Right ventricle myocardium superior (tissue), 1 donor: ENCODE results near the gene MARCHF10. TPM values are rescaled to one million over a fixed set of nuclear protein-coding genes. Genes with fewer than 3 reads are reported as not detected.

Experiments used
- ATAC-seq: fragments of 200-7000 bp; cut with Tn5 transposase; one replicate; pipeline ENCODE4 v1.9.1; 2020; ENCODE audit warnings: mild to moderate bottlenecking; ENCODE audit not compliant: poor library complexity
- DNase-seq: peaks from one replicate; pipeline ENCODE4 v3.0.0-alpha.2; 2020
- intact Hi-C: fragments of 100-400 bp; cut with DNase I; formaldehyde crosslinking; loops from one replicate; pipeline ENCODE4 v1.11.2; 2022
- total RNA-seq: library from RNA; stranded (reverse); fragmentation: NEBNext Ultra II Directional; extraction: Animal tissue kit (Norgen Biotek cat#: 25700); gene quantifications from one replicate; pipeline ENCODE4 v1.2.1, GENCODE V29; 2021
- donor health status: DM: no; HTN: yes; CAD: no; lungs with severe emphysema.

Gene MARCHF10
- total RNA-seq, 1 donor from 2014 or later: not detected

DNA sequence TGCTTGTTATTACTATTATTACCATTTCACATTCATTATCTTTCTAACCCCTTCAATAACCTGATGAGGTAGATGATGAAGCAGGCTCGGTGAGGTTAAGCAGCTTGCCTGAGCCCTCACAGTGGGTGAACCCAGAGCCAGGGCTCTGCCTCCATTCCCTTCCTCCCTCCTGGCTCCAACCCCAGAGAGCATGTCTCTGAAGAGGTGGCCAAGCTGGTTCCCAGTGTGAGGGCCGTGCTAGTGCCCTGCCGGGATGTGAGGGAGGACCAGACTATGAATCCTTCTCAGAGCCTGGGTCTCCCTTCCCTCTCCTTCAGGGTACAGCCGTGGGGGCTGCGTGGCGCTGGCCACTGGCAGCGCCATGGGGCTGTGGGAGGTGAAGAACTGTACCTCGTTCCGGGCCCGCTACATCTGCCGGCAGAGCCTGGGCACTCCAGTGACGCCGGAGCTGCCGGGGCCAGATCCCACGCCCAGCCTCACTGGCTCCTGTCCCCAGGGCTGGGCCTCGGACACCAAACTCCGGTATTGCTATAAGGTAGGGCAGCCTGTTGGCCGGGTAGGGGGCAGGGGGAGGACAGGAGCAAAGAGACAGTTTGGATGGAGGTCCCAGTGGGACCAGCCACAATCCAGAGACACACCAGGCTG lies 131.0 kb downstream of the MARCHF10 start:
- no peak for DNase-seq
- no peak for ATAC-seq
- intact Hi-C loops: loop anchor here (10.0 kb wide), 1 partner anchor 728 kb away; no protein-coding TSS in a partner anchor

DNA sequence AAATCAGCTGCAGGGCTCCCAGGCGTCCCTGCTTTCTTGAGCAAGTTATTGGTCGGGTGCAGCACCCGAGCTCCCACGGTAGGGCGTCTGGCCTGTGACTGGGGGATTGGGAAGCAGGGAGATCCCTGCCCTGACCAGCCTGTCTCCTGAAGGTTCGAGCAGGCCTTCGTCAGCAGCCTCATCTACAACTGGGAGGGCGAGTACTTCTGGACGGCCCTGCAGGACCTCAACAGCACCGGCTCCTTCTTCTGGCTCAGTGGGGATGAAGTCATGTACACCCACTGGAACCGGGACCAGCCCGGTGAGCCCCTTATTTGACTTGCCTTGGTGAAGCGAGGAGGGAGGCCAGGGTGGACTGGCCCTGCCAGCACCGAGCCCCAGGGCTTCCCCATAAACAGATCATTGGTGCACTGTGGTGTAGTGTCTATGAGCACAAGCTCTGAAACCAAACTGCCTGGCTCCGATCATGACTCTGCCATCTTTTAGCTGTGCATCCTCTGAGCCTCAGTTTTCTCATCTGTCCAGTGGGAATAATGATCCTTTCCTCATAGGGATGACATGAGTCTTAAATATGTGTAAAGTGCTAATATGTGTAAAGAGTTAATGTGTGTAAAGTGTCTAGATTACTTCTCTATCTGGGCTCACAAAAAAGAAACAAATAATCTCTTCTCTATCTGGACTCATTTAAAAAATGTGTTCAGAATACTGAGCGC lies 131.7 kb downstream of the MARCHF10 start:
- DNase-seq (no peak), ATAC-seq (no peak)
- intact Hi-C loops: loop anchor here (10.0 kb wide), 1 partner anchor 728 kb away; no protein-coding TSS in a partner anchor

DNA sequence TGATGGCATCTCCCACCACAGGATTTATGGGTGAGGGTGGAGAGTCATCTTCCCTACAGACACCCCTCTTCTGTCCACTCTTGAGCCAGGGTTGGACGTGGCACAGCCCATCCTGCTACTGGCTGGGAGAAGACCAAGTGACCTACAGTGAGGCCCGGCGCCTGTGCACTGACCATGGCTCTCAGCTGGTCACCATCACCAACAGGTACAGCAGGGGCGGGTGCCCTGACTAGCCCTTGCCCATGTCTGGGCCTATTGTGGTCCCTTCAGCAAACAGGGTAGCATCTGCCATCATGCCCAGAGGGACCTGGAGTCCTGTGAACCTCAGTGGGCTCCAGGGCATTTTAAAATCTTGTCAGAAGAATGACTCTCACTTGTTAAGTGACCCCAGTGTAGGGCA lies 132.4 kb downstream of the MARCHF10 start:
- DNase-seq: no peak
- no peak for ATAC-seq
- intact Hi-C loops: loop anchor here (10.0 kb wide), 1 partner anchor 729 kb away; no protein-coding TSS in a partner anchor

DNA sequence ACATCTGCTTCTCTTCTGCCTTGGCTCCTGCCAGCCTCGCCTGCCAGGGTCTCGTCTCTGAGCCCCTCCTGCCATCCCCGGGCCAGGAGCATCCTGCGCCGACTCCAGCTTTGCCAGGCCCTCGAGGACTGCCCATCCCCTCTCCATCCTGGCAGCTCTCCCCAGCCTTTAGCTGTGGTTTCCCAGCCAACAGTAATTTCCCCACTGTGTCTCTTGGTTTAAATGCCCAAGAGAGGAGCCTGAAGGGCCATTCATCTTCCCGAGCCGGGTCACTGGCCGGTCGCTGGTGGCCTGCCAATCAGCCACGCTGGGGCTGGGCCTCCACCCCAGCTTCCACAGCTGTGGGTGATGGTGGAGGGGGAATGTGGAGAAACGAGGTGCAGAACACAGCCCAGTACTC lies 132.9 kb downstream of the MARCHF10 start:
- no peak for DNase-seq
- peak; percentile 22 for ATAC-seq
- intact Hi-C loops: loop anchor here (10.0 kb wide), 1 partner anchor 730 kb away; no protein-coding TSS in a partner anchor

DNA sequence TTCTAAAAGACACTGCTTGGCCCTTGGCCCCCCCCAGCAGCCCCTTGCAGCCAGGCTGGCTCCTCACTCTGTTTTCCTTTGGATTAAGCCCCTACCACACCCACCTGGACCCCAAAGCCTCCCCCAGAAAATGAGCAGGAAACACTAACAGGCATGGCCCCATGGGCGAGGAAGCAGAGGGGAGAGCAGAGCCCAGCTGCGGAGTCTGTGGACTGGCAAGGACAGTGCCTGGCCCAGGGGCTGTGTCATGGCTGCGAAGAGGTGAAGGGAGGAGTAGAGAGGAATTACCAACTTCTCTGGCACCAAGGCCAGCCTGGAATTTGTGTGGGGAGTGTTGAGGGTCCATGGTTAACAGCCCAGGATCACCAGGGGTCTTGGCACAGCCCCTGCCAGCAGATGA lies 133.3 kb downstream of the MARCHF10 start:
- ATAC-seq (no peak), DNase-seq (no peak)
- intact Hi-C loops: loop anchor here (10.0 kb wide), 1 partner anchor 730 kb away; no protein-coding TSS in a partner anchor

DNA sequence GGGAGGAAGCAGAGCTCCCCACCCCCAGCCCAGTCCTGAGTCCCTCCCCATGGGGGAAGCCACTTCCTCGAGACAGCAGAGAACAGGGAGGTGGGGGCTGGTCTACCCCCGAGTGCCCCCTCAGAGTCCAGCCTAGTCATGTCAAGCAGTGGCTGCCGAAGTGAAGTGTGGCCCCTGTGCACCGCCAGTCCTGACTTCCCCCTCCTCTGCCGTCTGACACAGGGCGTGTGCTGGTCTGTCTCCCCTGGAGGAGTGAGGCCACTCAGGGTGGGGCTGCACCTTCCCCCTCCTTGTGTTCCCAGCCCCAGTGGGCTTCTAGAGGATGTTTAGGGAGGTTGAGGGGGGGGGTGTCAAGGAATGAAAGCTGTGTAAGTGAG lies 133.8 kb downstream of the MARCHF10 start:
- DNase-seq (no peak), ATAC-seq (no peak)
- intact Hi-C loops: loop anchor here (10.0 kb wide), 1 partner anchor 730 kb away; no protein-coding TSS in a partner anchor

DNA sequence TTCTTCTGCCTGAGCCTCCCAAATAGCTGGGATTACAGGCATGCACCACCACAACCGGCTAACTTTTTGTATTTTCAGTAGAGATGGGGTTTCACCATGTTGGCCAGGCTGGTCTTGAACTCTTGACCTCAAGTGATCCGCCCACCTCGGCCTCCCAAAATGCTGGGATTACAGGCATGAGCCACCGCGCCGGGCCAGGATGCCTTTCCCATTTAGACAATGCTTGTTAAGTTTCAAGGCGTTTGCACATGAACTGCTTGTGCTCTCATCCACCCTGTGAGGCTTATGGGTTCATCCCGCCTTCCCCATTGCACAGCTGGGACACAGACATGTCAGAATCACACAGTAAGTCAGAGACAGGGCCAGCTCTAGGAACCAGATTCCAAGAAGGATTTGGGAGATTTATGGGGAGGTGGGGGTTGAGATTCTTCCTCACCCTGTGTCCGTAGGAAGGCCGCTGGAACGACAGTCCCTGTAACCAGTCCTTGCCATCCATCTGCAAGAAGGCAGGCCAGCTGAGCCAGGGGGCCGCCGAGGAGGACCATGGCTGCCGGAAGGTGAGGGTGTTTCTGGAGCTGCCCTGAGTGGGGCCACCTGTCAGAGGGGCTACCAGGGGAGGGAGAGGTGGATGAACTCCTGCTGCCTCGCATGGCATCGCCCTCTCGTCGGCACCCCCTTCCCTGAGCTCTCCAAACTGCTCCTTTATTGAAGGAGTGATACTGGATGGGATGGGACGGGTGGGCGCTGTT lies 134.3 kb downstream of the MARCHF10 start:
- intact Hi-C loops: loop anchor here (10.0 kb wide), 1 partner anchor 731 kb away; no protein-coding TSS in a partner anchor
- DNase-seq: no peak

DNA sequence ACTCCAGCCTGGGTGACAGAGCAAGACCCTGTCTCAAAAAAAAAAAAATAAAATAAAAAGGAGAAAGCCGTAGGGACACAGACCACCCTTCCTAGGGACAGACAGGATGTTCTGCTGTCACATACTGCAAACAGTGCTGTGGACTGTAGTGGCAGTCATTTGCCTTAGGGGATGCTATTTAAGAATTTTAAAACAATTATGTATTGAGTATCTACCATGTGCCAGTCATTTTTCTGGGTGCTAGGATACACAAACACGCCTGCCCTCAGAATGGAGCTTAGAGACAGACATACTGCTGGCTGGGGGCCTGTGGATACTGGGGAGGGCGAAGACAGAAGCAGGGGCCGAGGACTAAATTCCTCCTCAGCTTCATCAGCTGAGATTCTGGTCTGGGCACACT lies 135.2 kb downstream of the MARCHF10 start:
- intact Hi-C loops: loop anchor here (10.0 kb wide), 1 partner anchor 732 kb away; no protein-coding TSS in a partner anchor
- no peak for ATAC-seq
- no peak for DNase-seq

More for the DNA sequence above, 134.3 kb downstream of the MARCHF10 start:
- ATAC-seq: no peak

DNA sequence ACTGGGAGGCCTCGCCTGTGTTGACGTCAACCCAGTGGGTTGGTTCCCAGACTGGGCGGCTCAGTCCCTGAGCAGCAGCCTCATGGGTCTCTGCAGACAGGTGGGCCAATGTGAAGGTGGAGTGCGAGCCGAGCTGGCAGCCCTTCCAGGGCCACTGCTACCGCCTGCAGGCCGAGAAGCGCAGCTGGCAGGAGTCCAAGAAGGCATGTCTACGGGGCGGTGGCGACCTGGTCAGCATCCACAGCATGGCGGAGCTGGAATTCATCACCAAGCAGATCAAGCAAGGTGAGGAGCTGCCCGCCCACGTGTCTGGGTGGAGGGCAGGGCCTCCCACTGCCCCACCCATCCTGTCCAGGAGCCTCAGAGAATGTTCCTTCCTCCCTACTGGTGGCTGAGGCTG lies 136.6 kb downstream of the MARCHF10 start:
- ATAC-seq (no peak), DNase-seq (no peak)
- intact Hi-C loops: loop anchor here (10.0 kb wide), 1 partner anchor 733 kb away; no protein-coding TSS in a partner anchor

DNA sequence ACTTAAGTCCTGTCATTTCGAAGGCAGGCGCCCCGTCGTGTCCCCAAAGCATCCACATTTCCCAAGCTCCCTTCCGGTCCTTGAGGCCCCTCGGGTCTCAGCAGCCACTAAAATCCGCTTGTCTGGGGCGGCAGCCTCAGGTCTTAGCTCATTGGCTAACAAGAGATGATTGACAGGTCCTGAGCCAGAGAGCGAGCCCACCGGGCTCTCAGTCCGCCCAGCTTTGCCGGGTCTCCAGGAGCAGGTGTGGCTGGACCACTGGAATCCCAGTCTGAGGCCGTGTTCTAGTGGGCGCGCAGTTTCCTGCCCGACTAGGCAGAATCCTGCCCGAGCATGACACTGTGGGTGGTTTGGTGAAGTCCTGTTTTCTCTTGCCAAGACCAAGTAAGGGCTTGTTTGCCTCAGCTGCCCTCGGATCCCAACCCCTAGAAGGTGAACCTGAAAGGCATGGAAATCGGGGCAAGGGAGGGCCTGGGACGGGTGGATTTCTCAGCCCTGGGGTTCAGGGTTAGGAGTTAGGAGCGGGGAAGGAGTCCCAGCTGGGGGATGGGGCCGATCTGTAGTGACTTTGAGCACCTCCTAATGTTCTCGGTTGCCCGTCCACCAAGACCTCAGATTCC lies 137.8 kb downstream of the MARCHF10 start:
- no peak for ATAC-seq
- no peak for DNase-seq
- intact Hi-C loops: loop anchor here (10.0 kb wide), 1 partner anchor 734 kb away; no protein-coding TSS in a partner anchor

DNA sequence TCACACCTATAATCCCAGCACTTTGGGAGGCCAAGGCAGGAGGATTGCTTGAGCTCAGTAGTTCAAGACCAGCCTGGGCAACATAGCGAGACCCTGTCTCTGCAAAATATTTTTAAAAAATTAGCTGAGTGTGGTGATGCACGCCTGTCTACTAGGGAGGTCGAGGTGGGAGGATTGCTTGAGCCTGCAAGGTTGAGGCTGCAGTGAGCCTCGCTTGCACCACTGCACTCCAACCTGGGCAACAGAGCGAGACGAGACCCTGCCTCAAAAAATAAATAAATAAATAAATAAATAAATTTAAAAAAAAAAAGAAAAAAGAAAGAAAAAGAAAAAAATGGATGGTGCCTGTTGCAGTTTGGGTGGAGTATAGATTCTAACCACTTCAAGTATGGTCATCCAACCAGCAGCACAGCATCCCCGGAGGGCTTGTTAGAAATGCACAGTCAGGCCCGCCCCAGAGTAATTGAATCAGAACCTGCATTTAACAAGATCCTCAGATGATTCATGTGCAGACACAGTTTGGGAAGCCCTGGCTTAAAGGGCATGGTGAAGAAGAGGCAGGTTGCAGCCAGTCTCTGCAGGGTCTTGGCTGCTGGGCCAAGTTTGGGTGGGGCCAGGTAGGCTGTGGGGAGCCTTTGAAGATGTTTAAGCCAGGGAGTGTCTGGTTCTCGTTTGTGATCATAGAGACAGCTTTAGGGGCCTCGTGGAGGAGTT lies 139.9 kb downstream of the MARCHF10 start:
- no peak for ATAC-seq
- DNase-seq: no peak
- intact Hi-C loops: no loop called here

DNA sequence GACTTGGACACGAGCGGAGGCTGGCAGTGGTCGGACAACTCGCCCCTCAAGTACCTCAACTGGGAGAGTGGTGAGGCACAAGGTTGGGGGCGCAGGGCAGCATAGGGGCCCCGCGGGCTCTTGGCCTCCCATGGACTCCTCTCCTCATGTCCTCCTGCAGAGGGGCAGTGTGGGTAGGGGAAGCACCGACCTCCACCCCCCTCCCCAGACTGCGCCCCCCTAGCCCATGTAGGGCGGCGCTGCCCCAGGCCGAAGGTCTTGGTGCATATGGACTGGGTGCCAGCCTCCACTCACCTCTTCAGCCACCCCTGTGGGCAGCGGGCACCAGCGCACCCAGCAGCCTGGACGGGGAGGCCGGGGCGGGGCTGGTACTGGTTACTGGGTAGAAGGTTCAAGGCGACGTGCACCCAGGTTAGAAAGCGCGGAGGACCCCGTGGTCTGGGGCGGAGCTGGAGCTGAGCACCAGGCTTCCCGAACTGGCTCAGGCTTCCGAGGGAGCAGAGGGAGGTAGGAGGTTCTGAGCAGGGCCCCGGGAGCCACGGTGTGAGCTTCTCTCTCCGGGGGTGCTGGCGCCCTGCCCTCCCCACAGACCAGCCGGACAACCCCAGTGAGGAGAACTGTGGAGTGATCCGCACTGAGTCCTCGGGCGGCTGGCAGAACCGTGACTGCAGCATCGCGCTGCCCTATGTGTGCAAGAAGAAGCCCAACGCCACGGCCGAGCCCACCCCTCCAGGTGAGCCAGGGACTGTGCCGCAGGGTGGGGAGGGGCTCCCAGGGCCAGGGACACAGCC lies 141.1 kb downstream of the MARCHF10 start:
- intact Hi-C loops: no loop called here
- ATAC-seq: no peak

DNA sequence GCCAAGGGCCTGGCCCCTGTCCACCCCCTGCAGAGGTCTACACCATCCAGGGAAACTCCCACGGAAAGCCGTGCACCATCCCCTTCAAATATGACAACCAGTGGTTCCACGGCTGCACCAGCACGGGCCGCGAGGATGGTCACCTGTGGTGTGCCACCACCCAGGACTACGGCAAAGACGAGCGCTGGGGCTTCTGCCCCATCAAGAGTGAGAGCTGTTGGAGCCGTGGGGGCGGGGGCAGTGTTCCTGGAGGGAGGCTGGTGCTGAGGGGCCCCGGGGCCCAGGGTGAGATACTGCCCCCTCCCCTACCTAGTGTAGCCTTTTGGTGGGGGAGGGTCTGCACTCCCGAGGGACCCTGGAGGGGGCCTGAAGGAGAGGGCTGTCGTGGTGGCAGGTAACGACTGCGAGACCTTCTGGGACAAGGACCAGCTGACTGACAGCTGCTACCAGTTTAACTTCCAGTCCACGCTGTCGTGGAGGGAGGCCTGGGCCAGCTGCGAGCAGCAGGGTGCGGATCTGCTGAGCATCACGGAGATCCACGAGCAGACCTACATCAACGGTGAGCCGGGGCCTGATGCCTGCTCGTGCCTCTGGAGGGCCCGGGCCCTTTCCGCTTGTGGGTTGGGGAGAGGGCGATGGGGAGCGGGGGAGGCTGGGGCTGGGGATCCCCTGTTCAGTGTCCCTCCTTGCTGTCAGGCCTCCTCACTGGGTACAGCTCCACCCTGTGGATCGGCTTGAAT lies 141.9 kb downstream of the MARCHF10 start:
- intact Hi-C loops: no loop called here
- DNase-seq (no peak), ATAC-seq (no peak)

More for the DNA sequence above, 141.1 kb downstream of the MARCHF10 start:
- no peak for DNase-seq

DNA sequence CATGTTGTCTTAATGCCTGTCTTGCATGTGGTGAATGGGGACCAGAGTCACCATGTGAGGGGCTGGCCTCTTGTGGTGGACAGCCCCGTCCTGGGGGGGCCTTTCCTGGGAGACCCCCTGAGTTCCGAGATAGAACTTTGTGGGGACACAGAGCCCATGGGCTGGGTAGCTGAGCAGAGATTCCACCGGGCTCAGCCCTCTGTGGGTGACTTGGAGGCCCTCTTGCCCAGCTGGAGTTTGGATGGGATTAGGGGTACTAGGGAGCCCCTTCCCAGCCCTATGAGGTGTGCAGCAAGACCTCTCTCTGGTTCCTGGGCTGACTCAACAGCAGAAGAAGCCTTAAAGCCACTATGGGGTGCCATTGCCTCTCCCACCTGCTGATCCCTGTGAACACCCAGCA lies 142.5 kb downstream of the MARCHF10 start:
- DNase-seq (no peak), ATAC-seq (no peak)
- intact Hi-C loops: no loop called here

DNA sequence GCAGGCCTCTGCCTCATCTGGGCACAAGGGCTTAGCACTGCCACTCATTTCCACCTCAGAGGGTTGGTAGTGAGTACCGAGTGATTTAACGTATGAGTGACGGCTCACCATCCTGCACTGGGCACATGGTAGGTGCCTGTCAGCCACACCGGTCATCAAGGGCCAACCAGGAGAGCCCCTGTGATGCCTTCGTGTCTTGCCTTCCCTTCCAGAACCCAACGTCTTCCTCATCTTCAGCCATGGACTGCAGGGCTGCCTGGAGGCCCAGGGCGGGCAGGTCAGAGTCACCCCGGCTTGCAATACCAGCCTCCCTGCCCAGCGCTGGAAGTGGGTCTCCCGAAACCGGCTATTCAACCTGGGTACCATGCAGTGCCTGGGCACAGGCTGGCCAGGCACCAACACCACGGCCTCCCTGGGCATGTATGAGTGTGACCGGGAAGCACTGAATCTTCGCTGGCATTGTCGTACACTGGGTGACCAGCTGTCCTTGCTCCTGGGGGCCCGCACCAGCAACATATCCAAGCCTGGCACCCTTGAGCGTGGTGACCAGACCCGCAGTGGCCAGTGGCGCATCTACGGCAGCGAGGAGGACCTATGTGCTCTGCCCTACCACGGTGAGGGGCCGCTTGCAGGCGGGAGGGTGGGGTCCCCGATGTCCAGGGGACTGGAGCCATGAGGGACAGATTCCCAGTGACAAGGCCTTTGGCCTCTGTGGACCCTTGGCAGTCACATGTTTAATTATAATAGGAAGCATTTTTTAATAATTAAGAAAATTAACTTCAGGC lies 143.6 kb downstream of the MARCHF10 start:
- ATAC-seq (no peak), DNase-seq (no peak)
- intact Hi-C loops: no loop called here

DNA sequence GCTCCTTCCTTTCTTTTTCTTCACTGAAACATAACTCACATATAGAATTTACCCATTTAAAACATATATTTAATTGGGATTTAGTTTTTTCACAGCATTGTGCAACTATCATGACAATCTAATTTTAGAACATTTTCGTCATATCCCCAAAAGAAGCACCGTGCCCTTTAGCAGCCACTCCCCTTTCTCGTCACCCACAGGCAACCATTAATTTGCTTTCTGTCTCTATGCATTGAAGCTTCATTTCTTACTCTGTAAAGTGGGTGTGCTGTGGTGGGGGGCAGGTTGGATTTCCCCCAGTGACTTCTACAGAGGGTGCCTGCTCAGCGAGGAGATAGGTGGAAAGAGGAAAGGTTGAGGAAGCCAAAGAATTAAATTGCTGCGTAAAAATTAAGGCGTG lies 144.8 kb downstream of the MARCHF10 start:
- intact Hi-C loops: no loop called here
- no peak for DNase-seq
- no peak for ATAC-seq
